Measurements from ENCODE around the gene BTNL2.

Gene BTNL2

DNA sequence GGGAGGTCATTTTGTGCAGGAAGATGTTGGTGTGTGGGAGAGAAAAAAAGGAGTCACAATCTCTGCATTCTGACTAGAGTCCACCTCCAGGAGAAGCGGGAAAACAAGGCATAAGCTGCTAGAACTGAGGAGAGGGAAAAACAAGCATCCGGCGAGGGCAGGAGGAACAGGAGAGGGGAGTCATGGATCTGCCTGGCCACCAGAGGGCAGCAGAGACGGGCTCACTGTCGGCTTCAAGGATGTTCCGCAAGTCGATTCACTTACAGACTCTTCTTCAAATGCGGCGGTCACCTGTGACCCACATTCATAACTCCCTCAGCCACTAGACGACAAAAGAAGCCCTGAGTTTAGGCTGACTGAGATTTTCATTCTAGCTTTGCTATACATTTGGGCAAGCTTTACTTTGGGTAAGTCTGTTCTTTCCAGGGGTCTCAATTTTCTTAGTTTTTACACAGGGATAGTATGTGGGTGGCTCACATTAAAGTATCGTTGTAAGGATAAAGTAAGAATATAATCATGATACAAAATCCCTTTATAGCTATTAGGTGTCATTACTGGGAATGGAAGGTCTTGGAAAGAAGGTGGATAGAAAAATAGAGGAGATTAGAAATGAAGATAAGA is 6.6 kb upstream of the BTNL2 start:
- peak; percentile 79 for DNase-seq (ENCODE audit: low read depth)

DNA sequence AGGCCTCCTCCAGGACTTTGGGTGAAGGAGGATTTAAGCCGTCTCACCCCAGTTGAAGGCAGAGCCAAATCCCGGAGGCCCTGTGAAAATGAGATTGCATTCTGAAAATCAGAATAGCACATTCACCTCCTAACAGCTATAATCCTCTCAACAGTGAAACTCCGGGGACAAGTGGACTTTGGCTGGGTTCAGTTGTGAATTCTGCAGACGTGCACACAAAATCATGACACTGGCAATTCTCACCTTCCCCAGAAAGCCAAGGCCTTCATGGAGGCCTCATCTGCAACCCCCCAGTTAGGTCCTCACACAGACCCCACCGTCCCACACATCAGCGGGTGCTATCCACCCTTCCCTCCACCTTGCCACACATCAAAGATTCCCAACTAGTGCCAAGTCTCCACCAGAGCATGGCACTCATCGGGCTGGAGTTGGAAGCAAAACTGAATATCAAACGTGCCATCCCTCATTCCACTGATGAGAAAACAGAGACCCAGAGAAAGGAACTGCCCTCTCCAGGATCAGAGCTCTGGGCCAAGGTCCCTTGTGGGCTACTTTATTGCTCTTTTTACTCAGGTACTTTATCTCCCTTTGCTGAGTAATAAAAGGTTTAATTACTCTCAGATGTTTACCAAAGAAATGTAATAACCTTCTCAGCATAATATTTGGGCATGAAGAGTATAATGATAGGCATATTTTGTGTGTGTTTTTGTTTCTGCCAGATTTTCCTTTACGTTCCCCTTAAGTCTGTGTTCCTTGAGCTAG is 4.8 kb upstream of the BTNL2 start:
- DNase-seq (ENCODE audit: low read depth): no peak

- DNase-seq (ENCODE audit: low read depth): no peak
Observed at GRCh38 chr6:32410906-32411305, 3.9 kb upstream of the BTNL2 start.

DNA sequence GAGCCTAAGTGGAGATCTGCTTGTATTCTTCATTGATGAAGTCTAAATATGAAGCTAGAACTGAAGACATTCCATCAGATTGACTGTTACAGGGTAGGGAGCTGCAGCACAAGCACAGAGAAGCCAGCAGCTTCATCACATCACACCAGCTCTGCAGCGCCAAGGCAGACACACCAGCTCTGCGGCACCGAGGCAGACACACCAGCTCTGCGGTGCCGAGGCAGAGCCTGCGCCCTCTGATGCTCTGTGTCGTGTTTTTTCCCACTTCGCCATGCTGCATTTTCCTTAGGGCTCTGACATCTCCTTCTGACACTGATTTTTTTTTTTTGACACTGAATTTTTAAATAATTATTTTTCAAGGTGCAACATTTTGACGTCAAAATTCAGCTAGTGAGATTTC is 784 bp downstream of the BTNL2 start:
- DNase-seq (ENCODE audit: low read depth): no peak

GRCh38 chr6:32405656-32406055 is 1.3 kb downstream of the BTNL2 start:
- no peak for DNase-seq (ENCODE audit: low read depth)

GRCh38 chr6:32402812-32403211 is 4.2 kb downstream of the BTNL2 start:
- DNase-seq (ENCODE audit: low read depth): no peak

DNA sequence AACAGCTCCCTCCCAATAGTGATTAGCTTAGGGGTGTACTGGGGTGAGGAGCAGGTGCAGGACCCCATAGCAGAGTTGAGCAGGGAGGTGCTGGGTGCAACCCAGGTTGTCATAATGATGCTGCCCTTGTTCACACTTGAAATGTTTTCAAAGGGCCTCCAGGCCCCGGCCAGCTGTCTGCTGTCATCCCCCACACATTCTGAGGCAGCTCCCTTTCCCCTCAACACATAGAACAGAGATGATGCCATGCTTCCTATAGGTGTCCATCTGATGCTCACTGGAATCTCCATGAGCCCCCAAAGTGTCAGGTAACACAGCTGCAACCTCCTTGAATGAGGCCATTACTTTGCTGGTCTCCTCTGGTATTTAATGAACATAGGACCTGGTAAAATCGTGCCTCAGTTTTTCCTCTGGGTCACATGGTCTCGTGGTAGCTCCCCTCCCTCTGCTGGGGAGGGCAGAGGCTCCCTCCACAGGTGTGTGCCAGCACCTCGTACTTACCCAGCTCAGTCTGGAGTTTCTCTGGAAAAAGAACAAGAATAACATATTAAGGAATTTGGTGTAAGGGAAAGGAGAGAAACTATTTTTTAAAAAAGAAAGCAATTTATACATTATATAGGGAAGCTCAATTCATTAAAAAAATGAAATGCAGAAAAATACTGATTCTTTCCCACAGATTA is 5.6 kb downstream of the BTNL2 start:
- DNase-seq (ENCODE audit: low read depth): no peak

- DNase-seq (ENCODE audit: low read depth): no peak
Observed at GRCh38 chr6:32397252-32397920, 9.6 kb downstream of the BTNL2 start.

- DNase-seq (ENCODE audit: low read depth): no peak
Observed at GRCh38 chr6:32396028-32396427, 11.0 kb downstream of the BTNL2 start.

- no peak for DNase-seq (ENCODE audit: low read depth)
Observed at GRCh38 chr6:32393665-32394420, 13.1 kb downstream of the BTNL2 start.

GRCh38 chr6:32391505-32391904 is 15.5 kb downstream of the BTNL2 start:
- no peak for DNase-seq (ENCODE audit: low read depth)

DNA sequence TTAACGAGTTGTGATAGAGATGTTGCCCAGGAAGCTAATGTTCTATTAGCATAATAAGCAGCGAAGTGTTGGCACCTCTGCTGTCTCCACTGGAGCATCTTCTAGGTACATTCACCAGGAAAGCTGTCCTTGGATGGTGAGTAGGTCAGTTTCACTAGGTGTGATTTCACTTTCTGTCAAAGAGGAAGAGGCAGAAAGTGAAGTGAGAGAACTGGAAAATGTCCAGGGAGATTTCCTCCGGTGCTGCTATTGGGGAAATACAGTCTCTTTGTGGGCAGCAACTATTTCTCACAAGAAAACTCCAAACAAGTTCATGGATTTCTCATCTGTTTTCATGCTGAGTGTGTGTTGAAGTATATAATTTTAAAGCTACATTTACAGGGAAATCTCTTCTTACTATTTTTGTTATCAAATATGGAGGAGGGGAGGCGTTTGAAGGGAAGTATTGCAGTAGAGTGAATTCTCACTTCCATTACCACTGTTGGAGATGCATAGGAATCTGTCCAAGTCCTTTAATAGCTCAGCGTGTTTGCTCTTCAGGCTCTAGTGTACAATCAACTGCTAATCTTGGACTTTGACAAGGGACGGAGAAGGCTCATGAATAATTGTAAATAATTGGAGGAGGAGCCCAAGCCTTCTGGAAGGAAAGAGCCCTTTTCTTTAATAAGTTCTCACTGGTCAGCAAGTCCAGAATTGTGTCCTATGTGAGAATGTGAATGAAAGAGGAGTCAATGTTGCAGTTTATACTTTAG is 19.2 kb downstream of the BTNL2 start:
- no peak for DNase-seq (ENCODE audit: low read depth)

DNA sequence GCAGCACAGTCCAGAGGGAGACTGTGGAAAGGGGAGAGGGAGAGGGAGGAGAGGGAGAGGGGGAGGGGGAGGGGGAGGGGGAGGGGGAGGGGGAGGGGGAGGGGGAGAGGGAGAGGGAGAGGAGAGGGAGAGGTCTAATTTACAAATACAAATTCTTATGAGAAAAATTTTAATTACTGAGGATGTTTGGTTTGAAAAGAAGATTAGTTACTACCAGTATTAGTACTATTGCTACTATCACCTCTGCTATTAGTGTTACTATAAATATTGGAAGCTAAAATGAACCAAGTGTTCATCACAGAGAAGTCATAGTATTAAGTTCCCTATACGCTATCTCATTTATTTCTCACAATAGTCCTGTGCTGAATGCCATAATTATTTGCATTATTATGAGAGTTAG is 20.9 kb downstream of the BTNL2 start:
- DNase-seq (ENCODE audit: low read depth): no peak

DNA sequence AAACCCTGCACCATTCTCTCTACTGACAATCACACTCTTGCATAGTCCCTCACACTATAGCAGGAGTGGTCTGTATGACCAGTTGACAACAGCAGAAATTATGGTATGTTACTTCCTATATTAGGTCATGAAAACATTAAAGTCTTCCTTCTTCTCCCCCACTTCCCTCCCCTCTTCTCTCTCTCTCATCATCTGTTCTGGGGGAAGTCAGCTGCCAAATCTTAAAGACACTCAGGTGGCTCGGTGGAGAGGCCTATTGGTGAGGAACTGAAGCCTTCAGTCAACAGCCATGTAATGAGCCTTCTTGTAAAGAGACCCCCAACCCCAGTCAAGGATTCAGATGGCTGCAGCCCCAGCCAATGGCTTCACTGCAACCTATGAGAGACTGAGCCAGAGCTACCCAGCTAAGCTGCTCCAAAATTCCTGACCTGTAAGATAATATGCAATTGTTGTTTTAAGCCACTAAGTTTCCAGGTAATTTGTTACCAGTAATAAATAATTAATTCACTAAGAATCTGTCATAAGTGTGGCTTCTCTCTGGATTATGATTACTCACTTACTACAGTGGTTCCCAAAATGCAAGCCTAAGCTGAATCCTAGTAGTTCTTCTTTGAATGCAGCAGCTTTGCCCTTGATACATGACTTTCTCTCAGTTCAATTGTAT is 24.1 kb downstream of the BTNL2 start:
- no peak for DNase-seq (ENCODE audit: low read depth)

DNA sequence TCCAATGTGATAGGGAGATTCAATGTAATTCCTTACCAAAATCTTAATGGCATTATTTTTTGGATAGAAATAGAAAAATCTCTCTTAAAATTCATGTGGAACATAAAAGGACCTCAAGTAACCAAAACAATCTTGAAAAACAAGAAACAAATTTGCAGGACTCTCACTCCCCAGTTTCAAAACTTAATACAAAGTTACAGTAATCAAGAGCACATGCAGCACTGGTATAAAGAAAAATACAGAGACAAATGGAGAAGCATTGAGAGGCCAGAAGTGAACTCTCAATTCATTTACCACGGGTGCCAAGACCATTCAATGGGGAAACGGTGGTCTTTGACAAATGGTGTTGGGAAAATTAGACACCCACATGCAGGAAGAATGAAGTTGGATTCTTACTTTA is 27.4 kb downstream of the BTNL2 start:
- no peak for DNase-seq (ENCODE audit: low read depth)

GRCh38 chr6:32375739-32376529 is 31.0 kb downstream of the BTNL2 start:
- no peak for DNase-seq (ENCODE audit: low read depth)

GRCh38 chr6:32371803-32372202 is 35.2 kb downstream of the BTNL2 start, which contains the start of gene TSBP1:
TSBP1 (minus strand) TSS chr6:32371903; CDS start chr6:32371706, 197 bp downstream.
- no peak for DNase-seq (ENCODE audit: low read depth)

GRCh38 chr6:32371229-32371628 is 35.8 kb downstream of the BTNL2 start:
- no peak for DNase-seq (ENCODE audit: low read depth)

DNA sequence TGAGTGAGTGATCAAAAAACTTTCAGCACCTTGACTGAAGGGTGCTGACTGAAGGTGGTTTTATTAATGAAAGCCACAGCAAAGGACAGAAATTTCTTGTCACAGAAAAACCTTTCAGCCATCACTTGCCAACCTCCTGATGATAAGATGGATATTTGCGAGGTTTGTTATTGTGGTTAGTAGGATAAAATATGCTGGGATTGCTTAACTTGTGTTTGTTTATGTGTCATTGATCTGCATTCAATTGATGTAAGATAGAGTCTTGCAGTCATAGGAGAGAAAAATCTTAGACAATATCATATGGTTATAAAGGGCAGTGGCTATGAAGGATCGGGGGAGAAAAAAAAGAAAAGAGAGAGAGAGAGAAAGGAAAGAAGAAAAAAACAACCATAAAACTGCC is 36.5 kb downstream of the BTNL2 start:
- no peak for DNase-seq (ENCODE audit: low read depth)

GRCh38 chr6:32369660-32370059 is 37.3 kb downstream of the BTNL2 start:
- DNase-seq (ENCODE audit: low read depth): no peak

Measured in activated T-cell treated with anti-CD3 and anti-CD28 coated beads for 48 hours (primary cell).